HEK293 (cell line): ENCODE results near the gene TCEANC2.

ENCODE experiments used
- CTCF ChIA-PET: fragments of 350-600 bp; formaldehyde crosslinking; extraction: SDS; loops from one replicate; lab custom pipeline; 2021; ENCODE audit warnings: antibody characterized with exemption; lab: Yijun Ruan, JAX
- POLR2A ChIA-PET: fragments of 300-600 bp; formaldehyde crosslinking; extraction: SDS; loops from one replicate; lab custom pipeline; 2020; ENCODE audit warnings: antibody characterized with exemption, inconsistent platforms; lab: Yijun Ruan, JAX
- H3K27ac ChIP-seq: fragments of 200-500 bp; sonication (Bioruptor generic); 2 replicates; pipeline ENCODE4 v1.5.1; 2014; ENCODE audit warnings: low read depth, low read length, control low read depth, inconsistent platforms; ENCODE audit errors: extremely low read depth
- H3K36me3 ChIP-seq, 2 experiments: fragments of 200-500 bp in 1 of 2; sonication (Bioruptor generic) in 1 of 2; 1 replicate in 1 of 2; 2 replicates in 1 of 2; pipeline ENCODE4 v1.5.1; 2014 to 2017; ENCODE audit warnings: inconsistent platforms in 2 of 2, low read length in 2 of 2; ENCODE audit not compliant: control insufficient read depth in 2 of 2, insufficient read depth in 1 of 2
- H3K4me1 ChIP-seq: fragments of 200-500 bp; sonication (Bioruptor generic); 2 replicates; pipeline ENCODE4 v1.5.1; 2014; ENCODE audit warnings: mild to moderate bottlenecking, low read length, inconsistent platforms; ENCODE audit not compliant: control insufficient read depth, insufficient read depth
- H3K4me3 ChIP-seq: 2 replicates; pipeline ENCODE4 v1.5.1; 2011; ENCODE audit warnings: low read depth, mild to moderate bottlenecking, control low read depth, low read length, moderate library complexity
- H3K9me3 ChIP-seq: fragments of 200-500 bp; sonication (Bioruptor generic); 2 replicates; pipeline ENCODE4 v1.5.1; 2014; ENCODE audit warnings: low read depth, low read length, inconsistent platforms; ENCODE audit not compliant: control insufficient read depth, insufficient read depth
- KLF10 ChIP-seq: fragments of 450-650 bp; IDR thresholded peaks from 2 replicates; pipeline ENCODE4 v1.5.1; 2018; ENCODE audit warnings: missing biosample characterization, mild to moderate bottlenecking, missing genetic modification characterization
- KLF7 ChIP-seq: fragments of 450-650 bp; formaldehyde crosslinking; IDR thresholded peaks from 2 replicates; pipeline ENCODE4 v1.5.1; 2016; ENCODE audit warnings: missing biosample characterization, missing genetic modification characterization, borderline replicate concordance
- REPIN1 ChIP-seq: fragments of 450-650 bp; formaldehyde crosslinking; IDR thresholded peaks from 2 replicates; pipeline ENCODE4 v1.5.1; 2017; ENCODE audit warnings: missing biosample characterization, missing genetic modification characterization, low read depth
- SP3 ChIP-seq: fragments of 450-650 bp; formaldehyde crosslinking; IDR thresholded peaks from 2 replicates; pipeline ENCODE4 v1.5.1; 2016; ENCODE audit warnings: missing biosample characterization, missing genetic modification characterization
- SP7 ChIP-seq: fragments of 450-650 bp; formaldehyde crosslinking; IDR thresholded peaks from 2 replicates; pipeline ENCODE4 v1.5.1; 2016; ENCODE audit warnings: missing biosample characterization, missing genetic modification characterization
- TCF7L2 ChIP-seq: IDR thresholded peaks from 2 replicates; pipeline ENCODE4 v1.6.1; 2011; ENCODE audit warnings: low read depth, mild to moderate bottlenecking, inconsistent platforms, low read length, moderate library complexity, borderline replicate concordance
- TRIM28 ChIP-seq: IDR thresholded peaks from 2 replicates; pipeline ENCODE4 v1.6.1; 2011; ENCODE audit warnings: low read length, control low read depth, borderline replicate concordance
- ZBTB48 ChIP-seq: fragments of 450-650 bp; formaldehyde crosslinking; IDR thresholded peaks from 2 replicates; pipeline ENCODE4 v1.5.1; 2016; ENCODE audit warnings: missing biosample characterization, missing genetic modification characterization
- ZFHX2 ChIP-seq: fragments of 450-650 bp; formaldehyde crosslinking; conservative IDR thresholded peaks from 2 replicates; pipeline ENCODE4 v1.5.1; 2016; ENCODE audit warnings: missing biosample characterization, missing genetic modification characterization
- ZFP3 ChIP-seq: fragments of 450-650 bp; formaldehyde crosslinking; IDR thresholded peaks from 2 replicates; pipeline ENCODE4 v1.5.1; 2016; ENCODE audit warnings: low read depth, missing biosample characterization, missing genetic modification characterization
- ZFP69B ChIP-seq: fragments of 450-650 bp; formaldehyde crosslinking; IDR thresholded peaks from 2 replicates; pipeline ENCODE4 v1.5.1; 2016; ENCODE audit warnings: missing biosample characterization, missing genetic modification characterization
- ZNF112 ChIP-seq: fragments of 450-650 bp; formaldehyde crosslinking; IDR thresholded peaks from 2 replicates; pipeline ENCODE4 v1.5.0; 2017; ENCODE audit warnings: missing biosample characterization, missing genetic modification characterization
- ZNF19 ChIP-seq: fragments of 450-650 bp; formaldehyde crosslinking; IDR thresholded peaks from 2 replicates; pipeline ENCODE4; 2016; ENCODE audit warnings: missing biosample characterization, missing genetic modification characterization, low read depth
- ZNF211 ChIP-seq: fragments of 450-650 bp; formaldehyde crosslinking; IDR thresholded peaks from 2 replicates; pipeline ENCODE4 v1.5.1; 2016; ENCODE audit warnings: low read depth, missing biosample characterization, missing genetic modification characterization
- ZNF214 ChIP-seq: fragments of 450-650 bp; formaldehyde crosslinking; IDR thresholded peaks from 2 replicates; pipeline ENCODE4 v1.5.1; 2017; ENCODE audit warnings: missing biosample characterization, mild to moderate bottlenecking, missing genetic modification characterization, borderline replicate concordance
- ZNF266 ChIP-seq: fragments of 450-650 bp; formaldehyde crosslinking; IDR thresholded peaks from 2 replicates; pipeline ENCODE4 v1.5.1; 2016; ENCODE audit warnings: missing biosample characterization, missing genetic modification characterization, low read depth
- ZNF280D ChIP-seq: fragments of 450-650 bp; formaldehyde crosslinking; IDR thresholded peaks from 2 replicates; pipeline ENCODE4 v1.5.1; 2016; ENCODE audit warnings: missing biosample characterization, missing genetic modification characterization
- ZNF398 ChIP-seq: fragments of 450-650 bp; formaldehyde crosslinking; IDR thresholded peaks from 2 replicates; pipeline ENCODE4 v1.5.1; 2017; ENCODE audit warnings: missing biosample characterization, missing genetic modification characterization
- ZNF423 ChIP-seq: fragments of 450-650 bp; formaldehyde crosslinking; IDR thresholded peaks from 2 replicates; pipeline ENCODE4 v1.5.1; 2016; ENCODE audit warnings: missing biosample characterization, missing genetic modification characterization
- ZNF529 ChIP-seq: fragments of 450-650 bp; formaldehyde crosslinking; IDR thresholded peaks from 2 replicates; pipeline ENCODE4 v1.5.1; 2017; ENCODE audit warnings: missing genetic modification characterization, missing biosample characterization; ENCODE audit not compliant: insufficient replicate concordance
- ZNF776 ChIP-seq: fragments of 450-650 bp; formaldehyde crosslinking; IDR thresholded peaks from 2 replicates; pipeline ENCODE4 v1.5.0; 2017; ENCODE audit warnings: missing biosample characterization, missing genetic modification characterization, borderline replicate concordance
- ZNF792 ChIP-seq: fragments of 450-650 bp; formaldehyde crosslinking; IDR thresholded peaks from 2 replicates; pipeline ENCODE4 v1.5.1; 2016; ENCODE audit warnings: missing biosample characterization, missing genetic modification characterization
- TF ChIP-seq, protein P1 (sequence below): fragments of 450-650 bp; formaldehyde crosslinking; IDR thresholded peaks from 2 replicates; pipeline ENCODE4 v1.5.1; 2016; ENCODE audit warnings: missing biosample characterization, missing genetic modification characterization

Gene TCEANC2

DNA sequence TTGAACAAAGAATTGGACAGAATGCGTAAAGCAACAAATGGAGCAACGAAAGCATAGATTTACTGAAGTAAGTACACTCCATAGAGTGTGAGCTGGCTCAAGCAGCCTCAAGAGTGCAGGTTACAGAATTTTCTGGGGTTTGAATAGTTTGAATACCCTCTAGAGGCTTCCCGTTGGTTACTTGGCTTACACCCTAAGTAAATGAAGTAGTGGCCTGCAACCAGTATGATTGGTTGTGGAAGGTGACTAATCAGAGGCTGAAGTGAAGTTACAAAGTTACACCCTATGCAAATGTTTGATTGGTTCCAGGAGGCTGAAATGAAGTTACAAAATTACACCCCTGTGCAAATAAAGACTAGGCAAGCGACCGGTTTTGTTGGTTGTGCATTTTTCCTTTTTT is 10.9 kb downstream of the TCEANC2 start (continued):
- TF ChIP-seq ZNF398 (tag by site-specific recombination) = no peak
- TF ChIP-seq ZNF214 = no peak

DNA sequence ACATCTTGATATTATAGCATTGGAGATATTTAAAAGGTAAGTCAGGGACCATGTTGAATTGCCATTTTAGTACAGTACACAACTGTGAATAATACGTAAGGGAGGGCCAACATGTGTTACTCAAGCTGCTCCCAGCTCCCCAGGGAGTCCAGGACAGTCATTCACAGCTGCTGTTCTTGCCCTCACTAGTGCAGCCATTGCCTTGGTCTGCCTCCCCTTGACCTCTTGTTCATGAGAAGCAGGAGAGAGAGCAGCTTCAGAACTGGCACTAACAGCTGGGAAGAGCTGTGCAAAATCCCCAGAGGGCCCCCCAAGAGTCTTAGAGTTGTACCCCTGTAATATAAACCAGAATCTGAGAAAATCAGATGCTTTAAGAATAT is 16.4 kb downstream of the TCEANC2 start:
- CTCF ChIA-PET = interaction anchor here (0.6 to 1.1 kb wide), 10 partner anchors 12 to 926 kb away, joined by 3 to 7 read pairs (median 4); no protein-coding TSS in a partner anchor
- TF ChIP-seq ZNF112 (tag by site-specific recombination) = no peak
- no peak for TF ChIP-seq TRIM28
- 0 out of 2 replicates have a peak, but pooled peaks have one; percentile 39 for TF ChIP-seq ZBTB48
- TF ChIP-seq ZNF211 (tag by site-specific recombination) = no peak
- Histone ChIP-seq H3K4me1 (no peaks in the 10 kb centered on the region), H3K36me3 (peaks cover 0 to 8% of the 10 kb centered on the region in 2 experiments; a peak in 2 of 3 replicates), H3K27ac (no peak overlapping the region), H3K4me3 (no peak overlapping the region), H3K9me3 (no peaks in the 10 kb centered on the region)
- POLR2A ChIA-PET = no interaction called here

GRCh38 chr1:54070171-54070837 is 16.9 kb downstream of the TCEANC2 start:
- H3K4me3 ChIP-seq = no peak overlapping the region
- POLR2A ChIA-PET = no interaction called here
- CTCF ChIA-PET = interaction anchor here (0.6 to 2.1 kb wide), 12 partner anchors 9 to 925 kb away, joined by 3 to 20 read pairs (median 4); no protein-coding TSS in a partner anchor
- H3K27ac ChIP-seq = no peak overlapping the region
- peaks cover 0 to 8% of the 10 kb centered on the region in 2 experiments; a peak in 2 of 3 replicates for H3K36me3 ChIP-seq
- no peaks in the 10 kb centered on the region for H3K9me3 ChIP-seq
- H3K4me1 ChIP-seq = no peaks in the 10 kb centered on the region
- TF ChIP-seq ZNF398 (tag by site-specific recombination) (no peak), ZBTB48 (no peak), TCF7L2 (no peak), KLF10 (tag by site-specific recombination) (0 out of 2 replicates have a peak, but pooled peaks have one; percentile 22), REPIN1 (tag by site-specific recombination) (no peak), ZNF529 (tag by site-specific recombination) (no peak), ZNF280D (no peak), ZNF423 (tag by site-specific recombination) (no peak), ZFP69B (tag by site-specific recombination) (no peak), ZNF776 (no peak), ZNF266 (tag by site-specific recombination) (no peak), SP7 (peak; percentile 18; the same call in 1 of the 2 replicates), ZFHX2 (tag by site-specific recombination) (no peak), ZNF792 (tag by site-specific recombination) (no peak), ZFP3 (tag by site-specific recombination) (no peak), KLF7 (tag by site-specific recombination) (no peak), SP3 (tag by site-specific recombination) (no peak), ZNF19 (tag by site-specific recombination) (no peak)
- TF ChIP-seq, protein P1, sequence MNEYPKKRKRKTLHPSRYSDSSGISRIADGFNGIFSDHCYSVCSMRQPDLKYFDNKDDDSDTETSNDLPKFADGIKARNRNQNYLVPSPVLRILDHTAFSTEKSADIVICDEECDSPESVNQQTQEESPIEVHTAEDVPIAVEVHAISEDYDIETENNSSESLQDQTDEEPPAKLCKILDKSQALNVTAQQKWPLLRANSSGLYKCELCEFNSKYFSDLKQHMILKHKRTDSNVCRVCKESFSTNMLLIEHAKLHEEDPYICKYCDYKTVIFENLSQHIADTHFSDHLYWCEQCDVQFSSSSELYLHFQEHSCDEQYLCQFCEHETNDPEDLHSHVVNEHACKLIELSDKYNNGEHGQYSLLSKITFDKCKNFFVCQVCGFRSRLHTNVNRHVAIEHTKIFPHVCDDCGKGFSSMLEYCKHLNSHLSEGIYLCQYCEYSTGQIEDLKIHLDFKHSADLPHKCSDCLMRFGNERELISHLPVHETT (tag by site-specific recombination) = no peak
